ENCODE measurements around the gene SYCP2. TPM values are rescaled to one million over a fixed set of nuclear protein-coding genes. Genes with fewer than 3 reads are reported as not detected.

The SYCP2 gene
- total RNA-seq, 6 donors from 2014 or later: 1.1 to 13.3 (median 2.0) TPM

GRCh38 chr20:59972037-59972801 is 38.8 kb upstream of the SYCP2 start:
- no peak overlapping the region for H3K4me3 ChIP-seq
- H3K27ac ChIP-seq: peak overlapping the region; percentile 6 to 41 (median 33)
- H3K4me1 ChIP-seq: peaks cover 0 to 10% (median 3%) of the 10 kb centered on the region in 4 donors
- DNase-seq: peak in 1 of 2 donors; percentile 54
- H3K36me3 ChIP-seq: no peaks in the 10 kb centered on the region
- 44 to 61% methylated on average over 12 of the region's 12 CpGs for WGBS, 2 donors
- ATAC-seq (ENCODE audit: low FRiP score in 2 of 2): peak; percentile 47 to 63
- no peak for TF ChIP-seq CTCF (IDR thresholded peaks at IDR 0.05)
- TF ChIP-seq POLR2AphosphoS5 (IDR thresholded peaks at IDR 0.05): no peak
- no peak for TF ChIP-seq POLR2A (IDR thresholded peaks at IDR 0.05)
- peak in 1 of 4 donors; percentile 25 for TF ChIP-seq EP300 (IDR thresholded peaks at IDR 0.05)
- no peaks in the 10 kb centered on the region for H3K27me3 ChIP-seq
- no peaks in the 10 kb centered on the region for H3K9me3 ChIP-seq

GRCh38 chr20:59971428-59971827 is 38.0 kb upstream of the SYCP2 start:
- ATAC-seq (ENCODE audit: low FRiP score in 2 of 2) (no peak), DNase-seq (no peak)
- 79 to 95% methylated on average over 1 of the region's 1 CpG for WGBS, 2 donors
- TF ChIP-seq EP300 (IDR thresholded peaks at IDR 0.05) (no peak), CTCF (IDR thresholded peaks at IDR 0.05) (no peak), POLR2AphosphoS5 (IDR thresholded peaks at IDR 0.05) (no peak), POLR2A (IDR thresholded peaks at IDR 0.05) (no peak)
- H3K9me3 ChIP-seq: no peaks in the 10 kb centered on the region
- no peaks in the 10 kb centered on the region for H3K36me3 ChIP-seq
- H3K27ac ChIP-seq: peak overlapping the region; percentile 3 to 41 (median 23)
- peaks cover 0 to 10% (median 3%) of the 10 kb centered on the region in 4 donors for H3K4me1 ChIP-seq
- H3K4me3 ChIP-seq: no peak overlapping the region
- H3K27me3 ChIP-seq: no peaks in the 10 kb centered on the region

- H3K9me3 ChIP-seq: no peaks in the 10 kb centered on the region
- DNase-seq: no peak
- TF ChIP-seq CTCF (IDR thresholded peaks at IDR 0.05): no peak
- TF ChIP-seq POLR2A (IDR thresholded peaks at IDR 0.05): no peak
- TF ChIP-seq EP300 (IDR thresholded peaks at IDR 0.05): no peak
- no peak for TF ChIP-seq POLR2AphosphoS5 (IDR thresholded peaks at IDR 0.05)
- no peak overlapping the region for H3K27ac ChIP-seq
- H3K36me3 ChIP-seq: no peaks in the 10 kb centered on the region
- no peaks in the 10 kb centered on the region for H3K27me3 ChIP-seq
- no peak overlapping the region for H3K4me3 ChIP-seq
- WGBS, 2 donors: 83 to 91% methylated on average over 3 of the region's 3 CpGs
- peaks cover 0 to 5% (median under 1%) of the 10 kb centered on the region in 4 donors for H3K4me1 ChIP-seq
- ATAC-seq (ENCODE audit: low FRiP score in 2 of 2): no peak
Measured at GRCh38 chr20:59966428-59966827, 33.0 kb upstream of the SYCP2 start.

- Histone ChIP-seq H3K9me3 (no peaks in the 10 kb centered on the region), H3K27me3 (no peaks in the 10 kb centered on the region), H3K4me1 (no peaks in the 10 kb centered on the region), H3K4me3 (no peak overlapping the region), H3K36me3 (peaks cover 0 to 4% (median 1%) of the 10 kb centered on the region in 4 donors), H3K27ac (no peak overlapping the region)
- DNase-seq (no peak), ATAC-seq (ENCODE audit: low FRiP score in 2 of 2) (no peak)
- 82 to 89% methylated on average over 6 of the region's 6 CpGs for WGBS, 2 donors
- TF ChIP-seq EP300 (IDR thresholded peaks at IDR 0.05) (no peak), CTCF (IDR thresholded peaks at IDR 0.05) (no peak), POLR2A (IDR thresholded peaks at IDR 0.05) (no peak), POLR2AphosphoS5 (IDR thresholded peaks at IDR 0.05) (no peak)
Measured at GRCh38 chr20:59962155-59962554, 28.7 kb upstream of the SYCP2 start.

GRCh38 chr20:59961423-59961822 is 28.0 kb upstream of the SYCP2 start:
- Histone ChIP-seq H3K9me3 (no peaks in the 10 kb centered on the region), H3K27ac (no peak overlapping the region), H3K27me3 (no peaks in the 10 kb centered on the region), H3K4me1 (no peaks in the 10 kb centered on the region), H3K4me3 (no peak overlapping the region), H3K36me3 (peaks cover 0 to 4% (median 1%) of the 10 kb centered on the region in 4 donors)
- DNase-seq (no peak), ATAC-seq (ENCODE audit: low FRiP score in 2 of 2) (no peak)
- TF ChIP-seq EP300 (IDR thresholded peaks at IDR 0.05): no peak
- no peak for TF ChIP-seq POLR2A (IDR thresholded peaks at IDR 0.05)
- TF ChIP-seq POLR2AphosphoS5 (IDR thresholded peaks at IDR 0.05): no peak
- no peak for TF ChIP-seq CTCF (IDR thresholded peaks at IDR 0.05)
- 58 to 62% methylated on average over 2 of the region's 2 CpGs for WGBS, 2 donors
